H1 (cell line): ENCODE results near the gene HTR1D. TPM values are rescaled to one million over a fixed set of nuclear protein-coding genes. Genes with fewer than 3 reads are reported as not detected.

ENCODE experiments used
- SIN3A ChIP-seq, 2 experiments: IDR thresholded peaks in 1 of 2; conservative IDR thresholded peaks in 1 of 2; 2 replicates each; pipeline ENCODE4 v1.6.1; 2011 to 2012; ENCODE audit warnings: low read length in 2 of 2, improper control_type of control experiment in 1 of 2, low read depth in 1 of 2, mild to moderate bottlenecking in 1 of 2
- TCF12 ChIP-seq: IDR thresholded peaks from 2 replicates; pipeline ENCODE4 v1.6.1; 2011; ENCODE audit warnings: low read depth, mild to moderate bottlenecking, low read length
- polyA plus RNA-seq, 7 experiments: library from polyadenylated mRNA; depleted of rRNA in 3 of 7; stranded (reverse) in 5 of 7; unstranded in 2 of 7; fragments of >200 nt in 5 of 7; fragments of 200-250 nt in 2 of 7; gene quantifications; 1 replicate in 5 of 7; 2 replicates in 1 of 7; 4 replicates in 1 of 7; pipeline versions ENCODE4 v1.2.1 to v1.2.3, GENCODE V29; 2011 to 2013; ENCODE audit warnings: missing spikeins in 2 of 7, mixed read lengths in 2 of 7
- total RNA-seq: library from RNA; stranded (reverse); fragmentation: NEBNext Ultra II Directional; extraction: Animal tissue kit (Norgen Biotek cat#: 25700); gene quantifications from 2 replicates; pipeline ENCODE4 v1.2.1, GENCODE V29; 2021

HTR1D gene
- total and polyA plus RNA-seq, 2 of the 8 experiments (the other 6 are each of a cell fraction or from before 2014, with no cell fraction given): 8.8 to 11.5 TPM

DNA sequence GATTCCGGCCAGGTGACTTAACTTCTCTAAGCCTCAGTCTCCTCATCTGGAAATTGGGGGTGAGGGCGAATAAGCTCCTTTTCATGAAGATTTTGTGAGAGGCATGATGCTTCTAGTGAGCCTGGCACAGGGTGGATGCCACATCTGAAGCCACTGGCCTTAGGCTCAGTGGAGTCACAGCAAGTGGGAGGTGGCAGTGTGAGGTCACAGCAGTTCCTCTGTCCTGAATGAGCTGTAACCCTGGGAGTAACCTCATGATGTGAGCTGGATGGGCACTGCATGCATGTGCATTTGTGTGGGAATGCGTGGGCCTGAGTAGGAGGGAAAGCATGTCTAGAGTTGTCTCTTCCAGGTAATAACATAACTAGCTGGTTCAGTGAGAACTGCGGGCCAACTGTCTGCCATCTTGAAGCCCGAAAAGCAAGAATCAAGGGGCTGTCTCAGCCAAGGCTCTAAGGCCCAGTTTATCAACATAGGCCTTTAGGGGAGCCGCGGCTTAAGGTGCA, 27.0 kb upstream of the HTR1D start (continued):
- TF ChIP-seq TCF12 (no peak), SIN3A (conservative IDR thresholded peaks at IDR 0.05 in 1 of 2, IDR thresholded peaks at IDR 0.05 in 1 of 2; ENCODE audit: low read depth in 1 of 2, low read length in 2 of 2) (no peak)
